Measurements from ENCODE around the gene CCL16.
"Not testable (repeated sequence)": the region's sequence is repeated elsewhere in the genome, so short reads cannot be mapped to it uniquely, and the experiment has no call there.

Gene CCL16

GRCh38 chr17:35984140-35984539, 2.8 kb upstream of the CCL16 start:
- no peak for DNase-seq

- no peak for DNase-seq
These were observed 1.3 kb upstream of the CCL16 start for GRCh38 chr17:35982409-35983191.

GRCh38 chr17:35981908-35982330, 622 bp upstream of the CCL16 start:
- no peak for DNase-seq

DNA sequence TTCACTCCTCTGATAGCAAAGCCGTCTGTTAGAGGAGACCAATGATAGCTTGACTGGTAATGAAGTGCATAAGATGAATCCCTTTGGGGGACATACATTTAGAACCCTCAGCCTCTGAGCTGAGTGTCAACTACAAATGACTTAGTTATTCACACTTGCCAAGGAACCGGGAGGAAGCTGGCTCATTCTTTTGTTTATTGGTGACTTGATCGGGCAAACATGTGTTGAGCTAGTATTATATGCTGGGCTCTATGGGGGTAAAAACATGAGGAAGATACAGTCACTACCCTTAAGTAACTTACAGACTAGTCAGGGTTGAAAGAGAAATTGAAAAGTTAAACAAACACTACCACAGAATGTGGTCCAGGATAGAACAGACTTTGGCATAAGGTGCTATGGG, 3.0 kb downstream of the CCL16 start:
- no peak for DNase-seq

DNA sequence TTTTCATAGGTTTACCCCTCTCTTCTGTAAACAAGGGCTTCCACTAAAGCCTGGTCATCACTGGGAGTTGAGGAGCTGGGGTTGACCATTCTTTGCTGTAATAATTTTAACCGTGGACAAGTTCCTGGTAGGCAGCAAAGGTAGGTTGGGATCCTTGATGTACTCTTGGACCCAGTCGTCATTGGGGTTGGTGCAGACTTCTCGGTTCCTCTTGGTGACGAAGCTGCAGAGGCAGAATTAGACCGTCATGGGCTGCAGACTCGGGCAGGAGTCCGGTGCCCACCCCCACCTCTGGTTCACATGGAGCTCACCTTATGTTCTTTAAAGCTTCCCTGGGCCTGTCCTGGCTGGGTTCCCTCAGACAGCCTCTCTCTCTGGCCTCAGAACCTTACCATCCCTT, 3.8 kb downstream of the CCL16 start:
- DNase-seq: no peak

DNA sequence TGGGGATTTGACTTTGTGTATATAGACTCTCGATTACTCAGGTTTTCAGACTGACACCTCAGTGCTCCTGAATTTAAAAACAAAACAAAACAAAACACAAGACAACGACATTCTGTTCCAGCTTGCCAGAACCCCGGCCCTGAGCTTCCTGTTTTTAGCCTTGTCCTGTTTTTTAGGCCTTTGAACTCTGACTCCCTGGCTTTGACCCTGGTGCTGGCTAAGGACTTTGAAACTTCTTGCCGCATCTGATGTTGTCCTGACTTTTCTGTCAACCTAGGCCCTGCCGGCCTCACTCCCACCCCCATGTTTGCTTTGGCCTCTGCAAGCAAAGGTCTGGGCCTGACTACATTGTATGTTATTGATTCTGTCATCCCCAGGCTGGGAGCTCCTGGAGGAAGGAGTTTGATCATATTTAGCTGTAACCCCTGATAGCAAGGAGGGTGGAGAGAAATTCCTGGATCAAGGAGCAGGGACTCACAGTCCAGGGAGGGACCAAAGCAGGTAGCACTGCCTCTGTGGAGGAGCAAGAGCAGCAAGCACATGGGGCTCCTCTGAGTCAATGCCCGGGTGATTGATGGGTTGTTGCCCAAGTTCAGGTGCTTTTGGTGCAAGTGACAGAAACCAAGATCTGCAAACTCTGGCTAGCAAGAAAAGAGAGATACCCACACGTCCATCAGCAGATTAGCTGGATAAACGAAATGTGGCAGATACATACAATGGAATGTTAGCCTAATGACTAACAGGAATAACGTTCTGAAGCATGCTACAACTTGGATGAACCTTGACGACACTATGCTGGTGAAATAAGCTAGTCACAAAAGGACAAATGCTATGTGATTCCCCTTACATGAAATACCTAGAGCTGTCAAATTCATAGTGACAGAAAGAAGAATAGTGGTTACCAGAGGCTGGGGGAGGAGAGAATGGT, 7.7 kb downstream of the CCL16 start:
- no peak for DNase-seq

DNA sequence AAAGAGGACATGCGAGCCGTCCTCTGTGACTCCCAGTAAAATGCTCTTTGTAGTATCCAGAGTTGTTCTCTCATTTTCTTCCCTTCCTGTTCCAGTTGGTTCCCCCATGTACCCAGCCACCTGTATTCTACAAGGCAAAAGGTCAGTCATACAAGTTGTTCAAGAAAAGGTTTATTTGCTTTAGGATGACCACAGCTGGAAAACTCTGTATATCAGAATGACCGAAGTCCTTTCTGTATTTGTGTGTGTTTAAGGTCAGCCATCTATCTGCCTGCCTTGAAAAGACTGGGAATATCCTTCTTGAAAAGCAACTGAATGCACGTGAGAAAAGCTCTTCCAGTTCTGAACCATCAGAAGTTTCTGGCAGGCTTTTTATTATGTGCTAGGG, 8.4 kb downstream of the CCL16 start:
- DNase-seq: no peak

DNA sequence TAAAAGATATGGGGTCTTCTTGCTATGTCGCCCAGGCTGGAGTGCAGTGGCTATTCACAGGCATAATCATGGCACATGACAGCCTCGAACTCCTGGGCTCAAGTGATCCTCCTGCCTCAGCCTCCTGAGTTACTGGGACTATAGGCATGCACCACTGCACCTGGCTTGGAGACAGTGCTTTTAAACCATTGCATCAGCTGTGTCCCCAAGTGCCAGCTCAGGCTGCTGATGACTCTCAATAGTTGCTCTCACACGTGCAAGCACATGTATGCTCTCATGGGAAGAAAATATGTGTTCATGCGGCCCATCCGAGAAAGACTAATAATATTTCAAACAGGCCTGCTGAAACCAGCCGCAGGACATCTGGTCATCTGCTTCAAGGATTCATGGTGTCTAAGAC, 8.8 kb downstream of the CCL16 start:
- no peak for DNase-seq

DNA sequence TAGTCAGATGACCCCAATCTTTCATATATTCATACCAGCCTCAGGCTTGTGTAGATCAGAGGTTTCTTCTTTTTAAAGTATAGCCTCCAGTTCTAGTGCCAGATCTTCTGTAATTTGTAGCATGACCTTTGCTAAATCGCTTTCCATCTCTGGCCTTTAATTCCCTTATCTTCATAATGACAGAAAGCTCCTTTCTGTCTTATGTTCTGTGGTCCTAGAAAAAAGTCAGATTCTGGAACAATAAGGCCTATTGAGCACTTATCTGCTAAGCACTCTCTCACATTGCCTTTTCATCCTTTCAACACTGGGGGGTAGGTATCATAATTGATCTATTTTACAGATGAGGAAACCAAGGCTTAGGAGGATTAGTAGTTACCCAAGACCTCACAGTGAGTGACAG, 9.2 kb downstream of the CCL16 start:
- no peak for DNase-seq

GRCh38 chr17:35969558-35970380, 11.5 kb downstream of the CCL16 start:
- peak; percentile 78 for DNase-seq

- DNase-seq: no peak
These were observed 12.7 kb downstream of the CCL16 start for GRCh38 chr17:35968520-35969054.

DNA sequence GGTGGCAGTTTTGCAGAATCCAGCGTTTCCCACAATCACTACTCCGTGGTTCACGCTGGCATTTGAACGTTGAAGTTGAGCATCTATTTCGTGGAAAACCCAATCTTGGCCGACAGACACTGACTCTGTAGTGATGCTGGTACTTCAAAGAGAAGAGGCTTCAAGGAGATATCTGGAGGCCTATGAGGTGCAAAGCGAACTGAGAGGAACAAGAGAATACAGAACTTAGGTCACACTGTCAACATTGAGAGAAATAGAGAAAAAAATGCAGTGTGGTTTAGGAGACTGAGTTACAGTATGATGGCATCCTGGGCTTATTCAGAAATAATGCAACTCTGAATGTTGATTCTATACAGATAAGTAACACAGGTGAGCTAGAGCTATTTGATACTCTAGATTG, 16.0 kb downstream of the CCL16 start:
- DNase-seq: no peak

- no peak for DNase-seq
These were observed 17.6 kb downstream of the CCL16 start for GRCh38 chr17:35963663-35964062.

GRCh38 chr17:35953720-35954119, 27.6 kb downstream of the CCL16 start:
- DNase-seq: no peak

GRCh38 chr17:35949401-35949800, 31.9 kb downstream of the CCL16 start:
- DNase-seq: no peak

DNA sequence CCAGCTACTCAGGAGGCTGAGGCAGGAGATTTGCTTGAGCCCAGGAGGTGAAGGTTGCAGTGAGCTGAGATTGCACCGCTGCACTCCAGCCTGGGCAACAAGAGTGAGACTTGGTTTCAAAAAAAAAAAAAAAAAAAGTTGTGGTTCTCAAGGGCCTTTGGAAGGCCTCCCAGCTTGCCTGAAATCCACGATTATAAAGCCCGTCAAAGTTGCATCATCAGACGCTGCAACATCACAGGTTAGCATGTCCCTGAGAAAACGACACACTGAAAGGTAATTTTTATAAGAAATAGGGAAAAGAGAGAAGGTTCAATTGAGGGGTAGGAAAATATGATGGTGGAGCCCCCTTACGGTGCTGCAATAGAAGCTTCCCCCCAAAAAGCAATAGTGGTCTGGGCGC, 33.2 kb downstream of the CCL16 start:
- DNase-seq: no peak

GRCh38 chr17:35947156-35947585, 34.1 kb downstream of the CCL16 start:
- peak; percentile 77 for DNase-seq

DNA sequence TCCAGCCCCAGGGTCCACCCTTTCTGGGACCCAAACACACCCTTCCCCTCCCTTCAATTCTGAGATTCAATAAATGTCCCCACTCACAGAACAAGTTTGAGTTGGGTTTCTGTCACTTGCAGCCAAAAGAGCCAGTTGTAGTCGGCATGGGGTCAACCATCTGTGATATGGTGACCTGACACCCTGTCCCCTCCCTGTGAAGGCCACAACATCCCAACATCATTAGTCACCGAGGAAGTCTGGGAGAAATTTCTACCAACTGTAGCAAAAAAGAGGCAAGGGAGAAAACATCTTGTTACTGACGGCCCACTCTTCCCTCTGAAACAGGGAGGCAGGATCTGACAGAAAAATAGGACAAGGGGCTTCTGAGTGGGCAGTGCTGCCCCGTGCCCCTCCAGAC, 37.1 kb downstream of the CCL16 start:
- no peak for DNase-seq

DNA sequence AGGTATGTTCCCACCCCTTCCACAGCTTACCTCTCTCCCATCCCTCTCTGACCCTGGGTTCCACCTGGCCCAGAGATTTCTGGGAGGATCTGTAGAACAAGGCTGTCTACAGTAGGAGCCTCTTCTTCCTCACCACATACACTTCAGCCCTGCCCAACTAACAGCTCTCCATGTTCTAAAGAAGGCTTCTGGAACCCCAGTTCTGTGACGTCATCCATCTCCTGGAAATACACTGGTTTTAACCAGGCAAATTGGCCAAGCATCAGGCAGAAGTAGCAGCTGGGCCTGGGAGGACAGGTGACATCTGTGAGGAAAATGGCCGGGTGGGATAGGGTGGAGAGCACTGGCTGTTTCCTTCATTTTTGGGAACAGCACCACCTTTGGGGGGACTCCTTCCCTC, 37.8 kb downstream of the CCL16 start, which contains the start of gene LYZL6:
Gene LYZL6, minus strand, starts transcription at position 177 of the 400 bp plus-strand sequence. CDS start 4,357 bp downstream, outside the sequence.
- DNase-seq: no peak

DNA sequence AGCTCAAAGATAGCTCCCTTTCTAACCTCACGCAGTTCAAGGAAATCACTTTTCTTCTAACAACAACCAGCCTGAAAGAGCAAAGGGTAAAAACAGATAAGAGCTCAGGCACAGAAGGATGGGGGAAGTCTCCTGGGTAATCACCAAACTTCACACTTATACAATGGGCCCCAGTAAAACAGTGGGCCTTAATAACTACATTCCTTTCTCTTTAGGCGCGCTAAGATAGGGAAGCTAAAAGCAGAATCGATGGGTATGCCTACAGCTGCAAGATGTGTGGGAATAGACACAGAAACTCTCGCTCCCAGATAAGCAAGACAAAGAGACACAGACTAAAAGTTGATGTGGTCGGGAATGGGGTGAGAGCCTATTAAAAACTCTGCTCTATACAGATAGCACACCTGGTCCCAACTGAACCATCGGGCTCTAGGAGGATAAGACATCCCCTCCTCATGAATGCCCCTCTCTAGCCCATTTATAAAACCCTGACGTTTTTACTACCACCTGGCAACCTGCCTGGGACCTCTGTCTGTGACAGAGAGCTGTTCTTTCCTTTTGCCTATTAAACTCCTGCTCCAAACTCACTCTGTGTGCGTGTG, 38.6 kb downstream of the CCL16 start:
- peak; percentile 51 for DNase-seq

- not testable (repeated sequence) for DNase-seq
These were observed 42.8 kb downstream of the CCL16 start for GRCh38 chr17:35938492-35938891.

DNA sequence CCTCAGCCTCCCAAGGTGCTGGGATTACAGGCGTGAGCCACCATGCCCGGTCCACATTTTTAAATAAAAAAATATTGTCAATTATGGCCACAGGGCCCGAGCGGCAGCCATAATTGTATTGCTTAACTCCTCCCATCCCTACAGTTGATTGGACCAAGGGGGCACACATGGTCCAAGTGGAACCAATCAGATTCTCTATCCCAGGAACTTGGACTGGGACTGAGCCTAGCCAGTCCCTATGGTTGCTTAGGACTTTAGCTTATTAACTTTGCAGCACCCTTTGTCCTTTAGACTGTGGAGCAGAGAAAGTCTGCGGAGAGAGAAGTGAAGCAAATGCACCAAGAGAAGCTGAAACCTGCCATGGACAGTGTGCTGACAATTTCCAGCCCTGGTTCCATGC, 45.2 kb downstream of the CCL16 start:
- DNase-seq: peak; percentile 6
